Calu3 (cell line): ENCODE measurements around the gene BMERB1. TPM values are rescaled to one million over a fixed set of nuclear protein-coding genes. Genes with fewer than 3 reads are reported as not detected.

ENCODE experiments used
- BruUV-seq: library from RNA; stranded (reverse); fragments of 400-500 nt; replicated peaks from 2 replicates; lab custom pipeline; 2021; lab: Mats Ljungman, UMichigan
- CTCF ChIA-PET: fragments of 300-600 bp; sonication (Branson Sonifier 250); formaldehyde crosslinking; loops from one replicate; lab custom pipeline; 2022; ENCODE audit warnings: antibody characterized with exemption; lab: Charles Lee
- DNase-seq: peaks from one replicate; pipeline ENCODE4 v3.0.0; 2022
- H3K27ac Mint-ChIP-seq: one replicate; pipeline ENCODE4 v1.8.0; 2022; ENCODE audit warnings: mixed read lengths; ENCODE audit not compliant: unreplicated experiment
- H3K27me3 Mint-ChIP-seq: one replicate; pipeline ENCODE4 v1.8.0; 2022; ENCODE audit warnings: mixed read lengths; ENCODE audit not compliant: unreplicated experiment
- H3K36me3 Mint-ChIP-seq: one replicate; pipeline ENCODE4 v1.8.0; 2022; ENCODE audit warnings: mild to moderate bottlenecking, moderate library complexity, mixed read lengths; ENCODE audit not compliant: insufficient read depth, unreplicated experiment
- H3K4me1 Mint-ChIP-seq: one replicate; pipeline ENCODE4 v1.8.0; 2022; ENCODE audit warnings: mild to moderate bottlenecking, low read depth, mixed read lengths; ENCODE audit not compliant: unreplicated experiment
- H3K4me3 Mint-ChIP-seq: one replicate; pipeline ENCODE4 v1.8.0; 2022; ENCODE audit warnings: mild to moderate bottlenecking, low read depth, moderate library complexity, mixed read lengths; ENCODE audit not compliant: unreplicated experiment
- H3K9me3 Mint-ChIP-seq: one replicate; pipeline ENCODE4 v1.8.0; 2022; ENCODE audit warnings: low read depth, mixed read lengths; ENCODE audit not compliant: unreplicated experiment
- CTCF ChIP-seq: fragments of 200-600 bp; IDR thresholded peaks from one replicate; pipeline ENCODE4 v1.8.0; 2022; ENCODE audit warnings: antibody characterized with exemption; ENCODE audit not compliant: unreplicated experiment
- intact Hi-C: fragments of 100-400 bp; cut with micrococcal nuclease; formaldehyde crosslinking; loops from one replicate; pipeline ENCODE4 v1.10.0; 2022; ENCODE audit not compliant: unreplicated experiment
- total RNA-seq: library from RNA; stranded (reverse); gene quantifications from 2 replicates; pipeline ENCODE4 v1.2.3, GENCODE V29; 2022

BMERB1 gene
- total RNA-seq, 1 experiment from 2014 or later: 3.0 TPM

GRCh38 chr16:15575293-15576049, 141.1 kb downstream of the BMERB1 start:
- Mint-ChIP-seq H3K36me3 (peaks cover 7% of the 10 kb centered on the region), H3K4me3 (no peak overlapping the region), H3K27ac (no peak overlapping the region), H3K9me3 (peaks cover 2% of the 10 kb centered on the region), H3K27me3 (no peaks in the 10 kb centered on the region), H3K4me1 (peaks cover 25% of the 10 kb centered on the region)
- no TSS peak for BruUV-seq
- TF ChIP-seq CTCF: no peak
- CTCF ChIA-PET: interaction anchor here (0.5 kb wide), 1 partner anchor 26 kb away, joined by 3 read pairs; no protein-coding TSS in a partner anchor
- intact Hi-C loops: no loop called here
- no peak for DNase-seq

GRCh38 chr16:15576960-15577958, 142.9 kb downstream of the BMERB1 start:
- Mint-ChIP-seq H3K27me3 (no peaks in the 10 kb centered on the region), H3K4me3 (no peak overlapping the region), H3K9me3 (no peaks in the 10 kb centered on the region), H3K27ac (no peak overlapping the region), H3K36me3 (peaks cover 7% of the 10 kb centered on the region), H3K4me1 (peaks cover 15% of the 10 kb centered on the region)
- no peak for DNase-seq
- BruUV-seq: no TSS peak
- CTCF ChIA-PET: no interaction called here
- intact Hi-C loops: no loop called here
- no peak for TF ChIP-seq CTCF

GRCh38 chr16:15578824-15579223, 144.4 kb downstream of the BMERB1 start:
- H3K27me3 Mint-ChIP-seq: no peaks in the 10 kb centered on the region
- no peaks in the 10 kb centered on the region for H3K36me3 Mint-ChIP-seq
- no TSS peak for BruUV-seq
- intact Hi-C loops: no loop called here
- H3K4me1 Mint-ChIP-seq: no peaks in the 10 kb centered on the region
- DNase-seq: no peak
- no peaks in the 10 kb centered on the region for H3K9me3 Mint-ChIP-seq
- no peak overlapping the region for H3K27ac Mint-ChIP-seq
- no peak overlapping the region for H3K4me3 Mint-ChIP-seq
- CTCF ChIA-PET: interaction anchor here (1.5 kb wide), 1 partner anchor 12 kb away, joined by 7 read pairs; no protein-coding TSS in a partner anchor
- TF ChIP-seq CTCF: no peak

GRCh38 chr16:15581127-15581815, 146.9 kb downstream of the BMERB1 start:
- CTCF ChIA-PET: interaction anchor here (0.7 kb wide), 1 partner anchor 534 kb away, joined by 3 read pairs; no protein-coding TSS in a partner anchor
- no peak overlapping the region for H3K4me3 Mint-ChIP-seq
- H3K9me3 Mint-ChIP-seq: no peaks in the 10 kb centered on the region
- intact Hi-C loops: no loop called here
- BruUV-seq: no TSS peak
- H3K4me1 Mint-ChIP-seq: no peaks in the 10 kb centered on the region
- H3K27me3 Mint-ChIP-seq: no peaks in the 10 kb centered on the region
- no peak for DNase-seq
- no peak for TF ChIP-seq CTCF
- H3K36me3 Mint-ChIP-seq: no peaks in the 10 kb centered on the region
- peak overlapping the region; percentile 10 for H3K27ac Mint-ChIP-seq
